Prostate gland (tissue), 2 donors: ENCODE data around the gene CIC.

Experiments
- POLR2A ChIP-seq: fragments of 450-650 bp; IDR thresholded peaks from one replicate; pipeline ENCODE4 v1.6.1; 2016; ENCODE audit warnings: antibody characterized with exemption, mild to moderate bottlenecking
- POLR2AphosphoS5 ChIP-seq: sonication (generic); formaldehyde crosslinking; IDR thresholded peaks from one replicate; pipeline ENCODE4 v1.6.1; 2017; ENCODE audit warnings: antibody characterized with exemption
- TF ChIP-seq, protein P1 (sequence below), 4 experiments: fragments of 200-600 bp in 2 of 4; fragments of 450-650 bp in 2 of 4; sonication (generic) in 2 of 4; IDR thresholded peaks; 1 replicate in 3 of 4; 2 replicates in 1 of 4; pipeline ENCODE4 v1.5.1; 2016 to 2019; ENCODE audit warnings: antibody characterized with exemption in 4 of 4, mild to moderate bottlenecking in 2 of 4, moderate library complexity in 2 of 4

DNA sequence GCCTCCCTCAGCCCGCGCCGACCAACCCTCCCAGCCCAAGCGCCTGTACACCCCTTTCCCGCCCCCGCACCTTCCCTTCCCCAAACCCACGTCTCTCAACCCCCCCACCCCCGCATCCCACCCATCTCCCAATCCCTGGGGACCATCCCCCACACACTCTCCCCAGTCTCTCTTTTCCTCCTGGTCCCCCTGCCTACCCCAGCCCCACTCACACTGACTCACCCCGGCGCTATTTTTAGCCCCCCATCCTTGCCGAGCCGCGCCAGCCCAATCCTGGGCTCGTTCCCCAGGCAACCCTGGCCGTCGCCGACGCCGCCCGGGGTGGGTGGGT lies 11.7 kb downstream of the CIC start:
- TF ChIP-seq, protein P1, sequence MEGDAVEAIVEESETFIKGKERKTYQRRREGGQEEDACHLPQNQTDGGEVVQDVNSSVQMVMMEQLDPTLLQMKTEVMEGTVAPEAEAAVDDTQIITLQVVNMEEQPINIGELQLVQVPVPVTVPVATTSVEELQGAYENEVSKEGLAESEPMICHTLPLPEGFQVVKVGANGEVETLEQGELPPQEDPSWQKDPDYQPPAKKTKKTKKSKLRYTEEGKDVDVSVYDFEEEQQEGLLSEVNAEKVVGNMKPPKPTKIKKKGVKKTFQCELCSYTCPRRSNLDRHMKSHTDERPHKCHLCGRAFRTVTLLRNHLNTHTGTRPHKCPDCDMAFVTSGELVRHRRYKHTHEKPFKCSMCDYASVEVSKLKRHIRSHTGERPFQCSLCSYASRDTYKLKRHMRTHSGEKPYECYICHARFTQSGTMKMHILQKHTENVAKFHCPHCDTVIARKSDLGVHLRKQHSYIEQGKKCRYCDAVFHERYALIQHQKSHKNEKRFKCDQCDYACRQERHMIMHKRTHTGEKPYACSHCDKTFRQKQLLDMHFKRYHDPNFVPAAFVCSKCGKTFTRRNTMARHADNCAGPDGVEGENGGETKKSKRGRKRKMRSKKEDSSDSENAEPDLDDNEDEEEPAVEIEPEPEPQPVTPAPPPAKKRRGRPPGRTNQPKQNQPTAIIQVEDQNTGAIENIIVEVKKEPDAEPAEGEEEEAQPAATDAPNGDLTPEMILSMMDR (IDR thresholded peaks at IDR 0.05), result no peak
- TF ChIP-seq POLR2A (no peak), POLR2AphosphoS5 (no peak)
